PC-3 (cell line): ENCODE data around the gene TTC33.

ENCODE experiments used
- EZH2 ChIP-seq: fragments of 300-600 bp; sonication (generic); IDR thresholded peaks from one replicate; pipeline ENCODE4 v1.6.1; 2017; ENCODE audit warnings: antibody characterized with exemption, mild to moderate bottlenecking, low read length; ENCODE audit not compliant: unreplicated experiment
- TF ChIP-seq, protein P1 (sequence below): fragments of 300-600 bp; sonication (generic); conservative IDR thresholded peaks from 2 replicates; pipeline ENCODE4 v1.5.1; 2017; ENCODE audit warnings: antibody characterized with exemption, low read depth, mild to moderate bottlenecking, low read length

DNA sequence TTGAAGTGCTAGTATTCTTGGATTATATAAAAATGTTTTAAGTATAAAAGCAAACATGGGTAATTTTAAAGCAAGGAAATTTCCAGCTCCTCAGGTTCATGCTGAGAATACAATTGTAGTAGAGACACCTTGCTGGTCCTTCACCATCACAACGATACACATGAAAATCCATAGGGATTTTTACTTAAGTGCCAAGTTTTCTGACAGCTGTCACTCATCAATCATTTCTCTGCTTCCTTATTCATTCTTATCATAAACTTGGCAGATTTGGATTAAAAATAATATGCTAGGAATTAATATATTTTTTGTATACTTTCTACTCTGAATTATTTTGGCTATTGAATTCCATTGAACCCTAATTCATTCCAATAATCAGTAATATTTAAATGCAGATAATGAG is 244.0 kb downstream of the TTC33 start:
- TF ChIP-seq EZH2: no peak
- TF ChIP-seq, protein P1, sequence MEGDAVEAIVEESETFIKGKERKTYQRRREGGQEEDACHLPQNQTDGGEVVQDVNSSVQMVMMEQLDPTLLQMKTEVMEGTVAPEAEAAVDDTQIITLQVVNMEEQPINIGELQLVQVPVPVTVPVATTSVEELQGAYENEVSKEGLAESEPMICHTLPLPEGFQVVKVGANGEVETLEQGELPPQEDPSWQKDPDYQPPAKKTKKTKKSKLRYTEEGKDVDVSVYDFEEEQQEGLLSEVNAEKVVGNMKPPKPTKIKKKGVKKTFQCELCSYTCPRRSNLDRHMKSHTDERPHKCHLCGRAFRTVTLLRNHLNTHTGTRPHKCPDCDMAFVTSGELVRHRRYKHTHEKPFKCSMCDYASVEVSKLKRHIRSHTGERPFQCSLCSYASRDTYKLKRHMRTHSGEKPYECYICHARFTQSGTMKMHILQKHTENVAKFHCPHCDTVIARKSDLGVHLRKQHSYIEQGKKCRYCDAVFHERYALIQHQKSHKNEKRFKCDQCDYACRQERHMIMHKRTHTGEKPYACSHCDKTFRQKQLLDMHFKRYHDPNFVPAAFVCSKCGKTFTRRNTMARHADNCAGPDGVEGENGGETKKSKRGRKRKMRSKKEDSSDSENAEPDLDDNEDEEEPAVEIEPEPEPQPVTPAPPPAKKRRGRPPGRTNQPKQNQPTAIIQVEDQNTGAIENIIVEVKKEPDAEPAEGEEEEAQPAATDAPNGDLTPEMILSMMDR: no peak
